Activated T-cell treated with anti-CD3 and anti-CD28 coated beads, Interleukin-2, amount 50 U/mL, for 48 hours (primary cell): ENCODE results near the gene HEMGN.
"Not testable (repeated sequence)": the region's sequence is repeated elsewhere in the genome, so short reads cannot be mapped to it uniquely, and the experiment has no call there.

Experiments
- DNase-seq, 2 experiments: peaks; one replicate each; pipeline ENCODE4 v3.0.0-alpha.2; 2020

The HEMGN gene

DNA sequence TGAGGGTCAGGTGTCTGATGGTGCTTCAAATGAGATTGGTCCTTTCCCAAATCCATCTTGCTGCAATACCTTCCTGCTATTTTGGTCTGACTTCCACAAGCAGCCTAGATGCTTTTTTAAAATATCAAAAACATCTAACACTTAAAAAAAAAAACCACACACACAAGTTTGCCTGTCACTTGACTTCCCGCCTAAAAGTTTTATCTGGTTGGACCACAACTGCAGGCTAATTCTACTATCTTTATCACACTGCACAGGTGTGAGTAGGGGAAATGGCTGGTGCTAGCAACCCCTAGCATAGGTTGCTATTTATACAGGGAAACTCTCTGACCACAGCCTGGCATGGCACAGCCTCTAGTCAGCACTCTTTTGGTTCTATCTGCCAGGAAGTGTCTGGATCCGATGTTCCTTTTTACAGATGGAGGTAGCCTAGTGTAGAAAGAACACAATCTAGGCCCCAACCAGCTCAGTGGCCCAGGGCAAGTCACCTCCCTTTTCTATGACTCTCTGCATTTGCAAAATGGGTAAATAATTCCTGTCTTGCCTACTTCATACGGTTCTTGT, at the start of gene HEMGN:
Gene HEMGN (minus strand): TSS at position 92 of the 564 bp plus-strand sequence. CDS start 36 bp downstream, at position 56.
- peak; percentile 39 to 49 for DNase-seq

DNA sequence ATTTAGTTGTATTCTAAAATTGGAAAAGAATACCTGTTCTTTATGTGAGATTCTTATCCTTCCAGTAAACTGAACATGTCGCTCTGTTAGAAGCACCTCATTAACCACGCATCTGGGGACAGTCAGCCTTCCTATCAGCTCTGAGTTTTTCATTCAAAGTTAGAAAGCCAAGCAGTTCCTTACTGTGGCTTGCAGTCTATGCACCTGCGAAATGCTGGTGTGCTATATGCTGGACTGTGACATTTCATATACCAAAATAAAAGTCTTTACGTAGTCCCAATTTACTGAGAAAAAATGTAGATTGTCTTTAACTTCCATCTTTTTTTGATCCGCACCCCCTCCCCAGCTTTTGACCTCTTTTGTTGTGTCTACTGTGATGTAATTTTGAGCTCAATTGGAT, 49.5 kb upstream of the HEMGN start:
- no peak for DNase-seq

GRCh38 chr9:97985058-97985861, 47.3 kb upstream of the HEMGN start:
- DNase-seq: no peak

- peak; percentile 87 to 89 for DNase-seq
Measured at GRCh38 chr9:97984188-97985057, 46.5 kb upstream of the HEMGN start.

DNA sequence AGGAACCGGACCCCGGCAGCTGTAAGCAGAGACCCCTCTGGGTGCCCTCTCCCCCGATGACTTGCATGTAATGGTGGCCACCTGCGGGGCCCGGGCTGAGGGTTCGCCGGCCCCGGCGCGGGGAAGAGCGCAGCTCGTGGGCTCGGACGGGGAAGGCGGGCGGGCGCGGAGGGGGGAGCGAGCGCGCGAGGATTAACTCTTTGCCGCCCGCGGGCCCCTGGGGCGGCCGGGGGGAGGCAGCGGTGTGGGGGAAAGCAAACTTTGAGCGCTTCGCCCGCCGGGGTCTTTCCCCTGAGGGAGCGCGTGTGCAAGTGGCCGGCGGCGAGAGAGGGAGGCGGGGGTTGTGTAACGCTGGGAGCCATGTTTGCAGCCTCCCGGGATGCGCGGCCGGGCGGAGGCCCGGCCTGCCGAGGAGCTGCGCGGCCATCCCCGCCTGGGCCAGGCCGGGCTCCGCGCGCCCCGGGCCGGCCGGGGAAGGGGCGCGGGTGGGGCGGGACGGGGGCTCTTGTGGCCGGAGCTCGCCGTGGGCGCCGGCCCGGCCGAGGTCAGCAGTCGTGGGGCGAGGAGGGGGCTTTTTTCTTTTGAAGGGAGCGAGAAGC, 45.7 kb upstream of the HEMGN start:
- DNase-seq: peak in 1 of 2 experiments; percentile 67

DNA sequence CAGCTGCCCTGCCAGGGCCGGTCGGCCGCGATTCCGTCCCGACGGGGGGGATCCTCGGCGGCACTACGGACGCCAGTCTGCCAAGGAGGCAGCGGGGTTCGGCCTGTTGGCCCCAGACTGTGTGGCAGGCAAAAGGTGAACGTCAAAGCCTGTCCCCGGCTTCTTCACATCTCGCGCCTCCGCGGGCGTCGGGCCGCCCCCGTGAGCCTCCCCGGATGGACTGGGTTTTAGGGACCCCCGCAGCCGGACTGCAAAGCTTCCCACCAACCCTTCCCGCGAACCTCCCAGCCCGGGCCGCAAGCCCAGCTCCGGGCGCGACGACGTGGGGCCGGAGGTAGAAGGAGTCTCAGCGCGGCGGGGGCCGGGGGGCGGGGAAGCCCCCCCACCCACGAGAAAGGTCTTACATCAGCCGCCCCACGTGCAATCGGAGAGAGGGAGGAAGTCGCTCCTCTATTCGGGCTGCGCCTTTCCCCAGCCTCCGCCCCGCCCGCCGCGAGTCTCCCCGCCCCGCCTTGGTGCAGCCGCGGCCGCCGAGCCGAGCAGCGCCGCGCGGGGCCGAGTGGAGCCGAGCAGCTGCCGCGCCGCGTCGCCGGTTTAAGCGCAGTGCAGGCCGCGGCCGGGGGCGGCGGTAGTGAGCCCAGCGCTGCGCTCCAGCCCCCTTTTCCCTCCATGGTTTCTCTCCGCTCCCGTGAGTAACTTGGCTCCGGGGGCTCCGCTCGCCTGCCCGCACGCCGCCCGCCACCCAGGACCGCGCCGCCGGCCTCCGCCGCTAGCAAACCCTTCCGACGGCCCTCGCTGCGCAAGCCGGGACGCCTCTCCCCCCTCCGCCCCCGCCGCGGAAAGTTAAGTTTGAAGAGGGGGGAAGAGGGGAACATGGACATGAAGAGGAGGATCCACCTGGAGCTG, 45.0 kb upstream of the HEMGN start, which contains the start of gene ANP32B:
Gene ANP32B (plus strand): TSS at position 659 of the 906 bp plus-strand sequence. CDS start 215 bp downstream, at position 874.
- peak; percentile 96 to 97 for DNase-seq

GRCh38 chr9:97981846-97982682, 44.1 kb upstream of the HEMGN start:
- no peak for DNase-seq

DNA sequence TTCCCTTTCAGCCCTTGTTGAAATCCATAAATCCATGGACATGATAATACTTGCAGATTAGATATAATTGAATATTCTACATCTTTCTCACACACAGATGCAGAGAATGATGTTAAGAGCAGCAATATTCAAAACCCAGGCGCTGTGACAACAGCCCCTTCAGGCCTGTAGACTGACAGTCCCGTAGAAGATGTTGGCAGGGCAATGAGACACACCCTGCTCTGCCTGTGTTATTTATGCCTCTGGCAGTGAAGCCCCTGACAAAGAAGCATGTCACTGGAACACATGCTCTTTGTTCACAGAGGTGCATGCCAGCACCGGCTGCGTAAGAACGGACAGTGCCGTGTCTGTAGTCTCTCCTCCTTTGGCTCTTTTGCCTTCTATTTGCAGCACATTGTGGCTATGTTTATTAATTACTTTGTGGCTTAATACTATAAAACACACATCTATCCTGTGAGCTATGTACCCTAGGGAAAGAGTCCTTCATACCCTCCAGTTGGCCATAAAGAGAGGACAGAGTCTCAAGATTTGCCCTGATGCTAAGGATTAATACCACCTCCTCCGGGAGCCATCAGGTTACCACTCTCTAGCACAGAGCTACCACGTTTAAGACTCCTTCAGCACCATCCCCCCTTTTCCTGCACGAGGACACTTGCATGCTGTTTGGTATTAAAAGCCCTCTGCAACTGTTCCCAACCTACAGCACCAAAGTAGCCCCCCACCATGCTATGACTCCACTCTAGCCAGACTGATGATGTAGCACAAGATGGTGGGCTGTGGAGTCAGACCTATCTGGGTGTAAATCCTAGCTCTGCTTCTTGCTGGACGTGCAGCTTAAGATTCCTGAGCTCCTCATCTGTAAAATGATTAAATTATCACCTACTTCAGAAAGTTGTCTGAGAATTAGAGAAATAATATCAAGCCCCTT, 43.2 kb upstream of the HEMGN start:
- DNase-seq: no peak

GRCh38 chr9:97980479-97980803, 42.5 kb upstream of the HEMGN start:
- DNase-seq: no peak

DNA sequence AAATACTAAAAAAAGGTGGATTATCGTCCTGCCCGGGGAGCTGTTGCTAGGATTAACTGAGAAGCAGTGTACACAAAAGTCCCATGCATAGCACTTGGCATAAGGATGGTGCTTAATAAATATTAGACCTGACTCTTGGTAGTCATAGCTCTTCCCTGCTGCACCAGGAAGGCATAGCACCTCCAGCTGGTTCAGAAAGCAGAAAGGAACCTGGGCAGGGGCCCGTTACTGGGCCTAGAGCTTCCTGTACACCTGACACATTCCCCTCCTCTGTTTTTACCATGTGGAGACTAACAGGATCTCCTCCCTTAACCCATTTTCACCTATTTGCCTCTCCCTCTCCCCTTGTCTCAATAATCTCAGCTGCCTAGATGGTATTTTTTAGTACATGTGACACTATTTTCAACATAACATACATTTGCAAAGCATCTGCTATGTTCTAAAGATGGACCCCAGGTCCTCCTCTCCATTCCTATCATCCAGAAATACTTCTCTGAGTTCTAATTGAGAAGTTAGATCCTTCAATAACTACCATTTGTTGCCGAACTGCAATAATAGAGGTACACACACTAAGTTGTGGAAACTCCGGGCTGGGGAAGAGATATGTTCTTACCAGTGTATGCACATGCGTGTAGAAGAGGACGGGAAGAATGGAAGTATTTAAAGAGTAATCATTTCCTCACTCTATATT, 42.0 kb upstream of the HEMGN start:
- DNase-seq: no peak

DNA sequence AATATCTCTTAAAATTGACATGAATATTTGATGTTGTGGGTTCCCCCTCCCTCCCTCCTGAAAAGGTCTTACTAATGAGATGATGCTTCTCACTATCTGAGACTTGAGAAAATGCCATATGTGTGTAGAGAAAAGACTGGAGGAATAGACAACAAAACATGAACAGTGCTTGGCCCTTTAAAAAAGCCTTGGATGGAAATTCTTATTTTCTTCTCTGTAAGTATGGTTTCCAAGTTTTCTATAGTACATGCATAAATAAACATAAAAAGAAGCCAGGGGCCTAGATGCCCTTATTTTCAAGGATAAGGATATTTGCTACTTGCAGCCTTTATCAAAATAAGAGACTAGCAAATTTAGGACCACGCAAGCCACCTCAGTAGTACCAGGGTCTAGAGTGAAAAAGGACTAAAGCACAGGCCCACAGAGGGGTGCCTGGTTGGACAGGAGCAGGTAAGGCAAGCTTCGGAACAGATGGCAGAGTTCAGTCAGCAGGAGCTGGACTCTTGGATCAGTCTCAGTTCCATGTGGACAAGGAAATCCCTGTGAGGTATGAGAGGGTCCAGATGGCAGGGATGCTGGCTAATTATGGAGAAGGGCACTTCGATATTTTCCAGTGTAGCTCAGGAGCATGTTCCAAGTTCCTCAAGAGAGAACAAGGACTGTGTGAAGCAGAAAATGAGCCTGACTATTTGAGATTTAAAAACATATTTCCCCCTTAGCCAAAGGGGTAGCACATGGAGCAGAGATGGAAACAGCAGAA, 40.6 kb upstream of the HEMGN start:
- no peak for DNase-seq

DNA sequence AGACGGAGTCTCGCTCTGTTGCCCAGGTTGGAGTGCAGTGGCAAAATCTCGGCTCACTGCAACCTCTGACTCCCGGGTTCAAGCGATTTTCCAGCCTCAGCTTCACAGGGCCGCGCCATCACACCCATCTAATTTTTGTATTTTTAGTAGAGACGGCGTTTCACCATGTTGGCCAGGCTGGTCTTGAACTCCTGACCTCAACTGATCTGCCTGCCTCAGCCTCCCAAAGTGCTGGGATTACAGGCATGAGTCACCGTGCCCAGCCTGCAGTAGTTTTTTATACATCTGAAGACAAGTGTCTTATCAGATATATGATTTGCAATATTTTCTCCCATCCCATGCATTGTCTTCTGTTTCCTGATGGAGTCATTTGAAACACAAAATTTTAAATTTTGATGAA, 38.7 kb upstream of the HEMGN start:
- DNase-seq: not testable (repeated sequence)

- DNase-seq: no peak
Measured at GRCh38 chr9:97975376-97975775, 37.4 kb upstream of the HEMGN start.

- no peak for DNase-seq
Measured at GRCh38 chr9:97972753-97973152, 34.8 kb upstream of the HEMGN start.

DNA sequence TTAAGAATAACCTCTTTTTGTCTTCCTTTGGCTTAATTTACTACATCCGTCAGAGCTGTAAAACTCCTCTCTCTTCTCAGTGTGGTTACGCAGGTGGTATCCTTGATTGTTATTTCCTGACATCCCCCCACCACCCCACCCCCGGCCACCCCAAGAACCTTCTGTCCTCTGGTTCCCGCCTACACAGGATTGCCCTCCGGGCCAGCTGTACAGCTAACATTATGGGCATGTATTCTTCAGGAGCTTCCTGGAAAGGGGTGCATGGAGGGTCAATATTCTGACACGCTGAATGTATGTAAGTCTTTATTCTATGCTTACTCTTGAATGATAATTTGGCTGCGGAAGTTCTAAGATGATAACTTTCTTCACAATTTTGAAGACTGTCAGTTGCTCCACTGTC, 32.2 kb upstream of the HEMGN start:
- no peak for DNase-seq

DNA sequence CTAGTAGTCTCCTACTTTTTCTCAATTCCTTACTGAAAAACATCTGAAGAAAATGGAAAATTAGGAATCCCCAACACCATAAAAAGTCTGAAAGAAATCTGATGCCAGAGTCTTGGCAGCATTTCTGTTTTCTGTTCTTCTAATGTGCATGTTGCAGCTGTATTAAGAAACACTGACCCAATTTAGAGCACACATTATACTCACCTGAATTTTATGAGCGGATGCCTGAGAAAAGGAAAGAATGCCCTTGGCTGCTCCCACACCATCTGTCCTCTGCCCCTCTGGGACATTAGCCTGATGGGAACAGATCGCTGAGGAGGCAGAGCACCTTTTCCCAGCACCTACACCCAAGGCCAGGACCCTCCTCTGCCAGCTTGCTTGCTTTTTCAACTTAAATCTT, 31.0 kb upstream of the HEMGN start:
- DNase-seq: no peak

DNA sequence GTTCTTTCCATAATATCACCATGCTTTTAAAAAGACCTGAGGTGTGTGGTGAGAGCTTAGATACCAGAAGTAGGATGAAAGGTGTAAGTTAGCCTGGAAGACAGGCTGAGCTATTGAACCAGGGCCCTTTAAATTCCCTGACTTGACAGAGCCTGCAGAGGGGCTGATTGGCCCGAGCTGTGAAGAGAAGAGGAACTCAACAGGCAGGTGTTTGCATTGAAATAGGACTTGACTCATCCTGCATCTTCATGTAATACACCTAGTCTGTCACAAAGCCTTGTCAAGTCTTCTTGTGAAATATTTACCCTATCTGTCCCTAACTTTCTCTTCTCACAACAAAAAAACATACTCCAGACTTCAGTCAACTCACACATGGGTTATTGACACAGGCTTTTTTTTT, 28.5 kb upstream of the HEMGN start:
- no peak for DNase-seq

- no peak for DNase-seq
Measured at GRCh38 chr9:97964901-97965300, 26.9 kb upstream of the HEMGN start.

- no peak for DNase-seq
Measured at GRCh38 chr9:97963232-97963631, 25.3 kb upstream of the HEMGN start.
